GM23248 (cell line): ENCODE data around the gene ERI3.

Experiments used
- EZH2 ChIP-seq: fragments of 200-600 bp; sonication (generic); IDR thresholded peaks from 2 replicates; pipeline ENCODE4 v1.6.1; 2018; ENCODE audit warnings: antibody characterized with exemption, mild to moderate bottlenecking; ENCODE audit not compliant: insufficient read depth, poor library complexity, severe bottlenecking
- EZH2phosphoT487 ChIP-seq: fragments of 200-600 bp; sonication (generic); IDR thresholded peaks from 2 replicates; pipeline ENCODE4 v1.6.1; 2018; ENCODE audit warnings: antibody characterized with exemption, moderate library complexity, mild to moderate bottlenecking, low read depth; ENCODE audit not compliant: insufficient read depth

DNA sequence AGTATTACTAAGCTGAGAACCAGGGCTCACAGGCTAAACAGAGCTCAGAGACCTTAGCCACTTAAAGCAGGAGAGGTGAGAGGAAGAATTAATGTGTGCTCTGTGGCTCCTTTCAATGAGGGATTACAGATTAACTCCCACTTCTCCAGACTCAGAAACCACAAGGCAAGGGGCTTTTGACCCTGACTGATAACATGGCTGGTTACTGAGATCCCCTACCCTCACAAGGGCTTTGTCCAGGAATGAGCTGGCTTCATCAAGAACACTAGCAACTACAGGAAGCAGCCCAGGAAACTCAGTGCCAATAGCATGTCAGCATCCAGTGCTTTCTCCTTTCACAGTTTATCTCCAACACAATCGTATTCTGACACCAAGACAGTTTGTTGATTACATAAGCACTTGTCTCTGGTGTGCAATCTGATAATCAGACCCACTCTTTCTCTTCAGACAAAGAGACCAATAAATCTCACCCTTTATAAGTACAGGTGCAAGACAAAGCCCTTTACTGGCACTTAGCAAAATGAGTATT lies 38.8 kb downstream of the ERI3 start:
- TF ChIP-seq EZH2phosphoT487: no peak
- TF ChIP-seq EZH2: no peak
